Stimulated activated CD8-positive, alpha-beta memory T cell treated with anti-CD3 and anti-CD28 coated beads, Interleukin-12 subunit alpha, Interleukin-12 subunit beta, amount 100 ng/mL, for 24 hours (primary cell): Measurements from ENCODE around the gene SNX32.
"Not testable (repeated sequence)": the region's sequence is repeated elsewhere in the genome, so short reads cannot be mapped to it uniquely, and the experiment has no call there.

Source experiments
- DNase-seq: peaks from one replicate; pipeline ENCODE4 v3.0.0-alpha.2; 2020; ENCODE audit errors: extremely low read depth

Gene SNX32

GRCh38 chr11:65826984-65827735, 6.6 kb upstream of the SNX32 start:
- DNase-seq = no peak

GRCh38 chr11:65829459-65829858, 4.3 kb upstream of the SNX32 start:
- no peak for DNase-seq

GRCh38 chr11:65832231-65832630, 1.5 kb upstream of the SNX32 start:
- DNase-seq = not testable (repeated sequence)

GRCh38 chr11:65834202-65834601, 439 bp downstream of the SNX32 start:
- no peak for DNase-seq

GRCh38 chr11:65842144-65842543, 8.4 kb downstream of the SNX32 start:
- DNase-seq = no peak

GRCh38 chr11:65843811-65844210, 10.0 kb downstream of the SNX32 start:
- no peak for DNase-seq

- DNase-seq = no peak
Observed at GRCh38 chr11:65844231-65844872, 10.6 kb downstream of the SNX32 start.

GRCh38 chr11:65847746-65848145, 14.0 kb downstream of the SNX32 start:
- DNase-seq = no peak

GRCh38 chr11:65848693-65849092, 14.9 kb downstream of the SNX32 start:
- DNase-seq = not testable (repeated sequence)

- DNase-seq = no peak
Observed at GRCh38 chr11:65849366-65849765, 15.6 kb downstream of the SNX32 start.

GRCh38 chr11:65849771-65850216, 16.0 kb downstream of the SNX32 start:
- no peak for DNase-seq

- DNase-seq = no peak
Observed at GRCh38 chr11:65850217-65851082, 16.7 kb downstream of the SNX32 start.

- DNase-seq = no peak
Observed at GRCh38 chr11:65851083-65851579, 17.4 kb downstream of the SNX32 start.

GRCh38 chr11:65851811-65852507, 18.2 kb downstream of the SNX32 start:
- no peak for DNase-seq

- no peak for DNase-seq
Observed at GRCh38 chr11:65852508-65853245, 18.9 kb downstream of the SNX32 start.

- no peak for DNase-seq
Observed at GRCh38 chr11:65853246-65853979, 19.6 kb downstream of the SNX32 start.

- no peak for DNase-seq
Observed at GRCh38 chr11:65854161-65854592, 20.4 kb downstream of the SNX32 start.

- DNase-seq = no peak
Observed at GRCh38 chr11:65854852-65855837, 21.4 kb downstream of the SNX32 start.

- DNase-seq = no peak
Observed at GRCh38 chr11:65855927-65856363, 22.2 kb downstream of the SNX32 start.
